H9 (cell line): ENCODE data around the gene FABP1. TPM values are rescaled to one million over a fixed set of nuclear protein-coding genes. Genes with fewer than 3 reads are reported as not detected.

Experiments used
- DNase-seq: peaks from one replicate; pipeline ENCODE4 v3.0.0-alpha.2; 2017
- H2AFZ ChIP-seq: one replicate; pipeline ENCODE4 v1.6.1; 2013; ENCODE audit warnings: mild to moderate bottlenecking, low read length, control low read depth, moderate library complexity
- H2AK5ac ChIP-seq: 2 replicates; pipeline ENCODE4 v1.6.1; 2013; ENCODE audit warnings: low read length, control low read depth, mixed read lengths; ENCODE audit not compliant: insufficient read length
- H2BK120ac ChIP-seq: one replicate; pipeline ENCODE4 v1.6.1; 2013; ENCODE audit warnings: low read depth, mild to moderate bottlenecking, low read length, control low read depth, inconsistent platforms; ENCODE audit not compliant: poor library complexity, severe bottlenecking
- H2BK12ac ChIP-seq: 2 replicates; pipeline ENCODE4 v1.6.1; 2013; ENCODE audit warnings: low read length, control low read depth, mixed read lengths, low read depth; ENCODE audit not compliant: insufficient read length
- H2BK15ac ChIP-seq: 2 replicates; pipeline ENCODE4 v1.6.1; 2013; ENCODE audit warnings: low read depth, low read length, control low read depth
- H2BK20ac ChIP-seq: one replicate; pipeline ENCODE4 v1.6.1; 2013; ENCODE audit warnings: low read depth, mild to moderate bottlenecking, low read length, control low read depth, inconsistent platforms; ENCODE audit not compliant: poor library complexity, severe bottlenecking
- H2BK5ac ChIP-seq: 2 replicates; pipeline ENCODE4 v1.6.1; 2013; ENCODE audit warnings: low read length, control low read depth, mixed read lengths; ENCODE audit not compliant: insufficient read length
- H3K14ac ChIP-seq: 2 replicates; pipeline ENCODE4 v1.6.1; 2013; ENCODE audit warnings: low read length, control low read depth; ENCODE audit not compliant: insufficient read depth
- H3K18ac ChIP-seq: 2 replicates; pipeline ENCODE4 v1.6.1; 2013; ENCODE audit warnings: low read depth, mild to moderate bottlenecking, mixed read lengths, low read length, control low read depth; ENCODE audit not compliant: insufficient read length
- H3K23ac ChIP-seq: 2 replicates; pipeline ENCODE4 v1.6.1; 2013; ENCODE audit warnings: low read length, control low read depth, mixed read lengths, low read depth; ENCODE audit not compliant: insufficient read length
- H3K23me2 ChIP-seq: 2 replicates; pipeline ENCODE4 v1.6.1; 2013; ENCODE audit warnings: low read depth, mild to moderate bottlenecking, mixed read lengths, low read length, control low read depth; ENCODE audit not compliant: insufficient read length, poor library complexity, severe bottlenecking
- H3K27ac ChIP-seq: 2 replicates; pipeline ENCODE4 v1.5.1; 2013; ENCODE audit warnings: low read length, control low read depth, mixed read lengths, low read depth; ENCODE audit not compliant: insufficient read length
- H3K27me3 ChIP-seq: 2 replicates; pipeline ENCODE4 v1.6.1; 2013; ENCODE audit warnings: low read length, control low read depth, inconsistent platforms; ENCODE audit not compliant: insufficient read depth
- H3K4ac ChIP-seq: 2 replicates; pipeline ENCODE4 v1.6.1; 2013; ENCODE audit warnings: low read depth, mild to moderate bottlenecking, control low read depth, inconsistent platforms, low read length, moderate library complexity
- H3K4me1 ChIP-seq: 2 replicates; pipeline ENCODE4 v1.6.1; 2013; ENCODE audit warnings: low read length, control low read depth, inconsistent platforms; ENCODE audit not compliant: insufficient read depth
- H3K4me2 ChIP-seq: 2 replicates; pipeline ENCODE4 v1.6.1; 2013; ENCODE audit warnings: low read length, control low read depth, mixed read lengths; ENCODE audit not compliant: insufficient read length, insufficient read depth
- H3K56ac ChIP-seq: 2 replicates; pipeline ENCODE4 v1.6.1; 2013; ENCODE audit warnings: low read depth, mild to moderate bottlenecking, mixed read lengths, low read length, control low read depth; ENCODE audit not compliant: insufficient read length
- H3K79me1 ChIP-seq: 2 replicates; pipeline ENCODE4 v1.6.1; 2013; ENCODE audit warnings: low read depth, mild to moderate bottlenecking, moderate library complexity, low read length, control low read depth, inconsistent platforms; ENCODE audit not compliant: insufficient read depth, poor library complexity, severe bottlenecking
- H3K79me2 ChIP-seq: 2 replicates; pipeline ENCODE4 v1.6.1; 2013; ENCODE audit warnings: low read length, control low read depth, inconsistent platforms; ENCODE audit not compliant: insufficient read depth
- H3K9ac ChIP-seq: 2 replicates; pipeline ENCODE4 v1.6.1; 2013; ENCODE audit warnings: low read length, control low read depth, mixed read lengths; ENCODE audit not compliant: insufficient read length; ENCODE audit errors: extremely low read depth
- H3K9me3 ChIP-seq: one replicate; pipeline ENCODE4 v1.6.1; 2013; ENCODE audit warnings: low read depth, low read length, inconsistent platforms; ENCODE audit not compliant: control insufficient read depth
- H3T11ph ChIP-seq: one replicate; pipeline ENCODE4 v1.6.1; 2013; ENCODE audit warnings: mild to moderate bottlenecking, low read length, control low read depth, inconsistent platforms
- H4K20me1 ChIP-seq: one replicate; pipeline ENCODE4 v1.6.1; 2013; ENCODE audit not compliant: control insufficient read depth, insufficient read length, insufficient read depth
- H4K5ac ChIP-seq: 2 replicates; pipeline ENCODE4 v1.6.1; 2013; ENCODE audit warnings: low read depth, mild to moderate bottlenecking, mixed read lengths, low read length, control low read depth; ENCODE audit not compliant: insufficient read length
- H4K8ac ChIP-seq: replicated peaks from 2 replicates; pipeline ENCODE4 v1.6.1; 2013; ENCODE audit warnings: low read length, control low read depth, mixed read lengths, low read depth; ENCODE audit not compliant: insufficient read length
- H4K91ac ChIP-seq: 2 replicates; pipeline ENCODE4 v1.6.1; 2013; ENCODE audit warnings: low read depth, mild to moderate bottlenecking, moderate library complexity, mixed read lengths, low read length, control low read depth; ENCODE audit not compliant: insufficient read length
- H3K27ac Mint-ChIP-seq, 3 experiments: 2 replicates in 2 of 3; 3 replicates in 1 of 3; pipeline ENCODE4 v1.8.0; 2020 to 2021; ENCODE audit warnings: mixed read lengths in 3 of 3, mild to moderate bottlenecking in 1 of 3, moderate library complexity in 1 of 3
- H3K27me3 Mint-ChIP-seq: 2 replicates; pipeline ENCODE4 v1.8.0; 2021; ENCODE audit warnings: low read depth, mild to moderate bottlenecking, moderate library complexity, mixed read lengths
- H3K36me3 Mint-ChIP-seq, 3 experiments: 2 replicates in 2 of 3; 3 replicates in 1 of 3; pipeline ENCODE4 v1.8.0; 2020 to 2021; ENCODE audit warnings: low read depth in 3 of 3, mixed read lengths in 3 of 3; ENCODE audit not compliant: insufficient read depth in 1 of 3
- H3K4me1 Mint-ChIP-seq, 2 experiments: 2 replicates each; pipeline ENCODE4 v1.8.0; 2020; ENCODE audit warnings: mixed read lengths in 2 of 2
- H3K4me3 Mint-ChIP-seq, 2 experiments: 2 replicates in 1 of 2; 3 replicates in 1 of 2; pipeline ENCODE4 v1.8.0; 2020 to 2021; ENCODE audit warnings: mild to moderate bottlenecking in 2 of 2, mixed read lengths in 2 of 2, moderate library complexity in 1 of 2
- H3K9me3 Mint-ChIP-seq, 2 experiments: 2 replicates in 1 of 2; 3 replicates in 1 of 2; pipeline ENCODE4 v1.8.0; 2020; ENCODE audit warnings: mild to moderate bottlenecking in 2 of 2, mixed read lengths in 2 of 2, moderate library complexity in 1 of 2
- WGBS: extraction: QIAGEN DNeasy Blood & Tissue Kit; methylation state at CpG from one replicate; pipeline ENCODE4 v1.1.7; 2013; ENCODE audit warnings: missing lambda C conversion rate, low lambda C conversion rate, mixed read lengths; ENCODE audit not compliant: insufficient read length; ENCODE audit errors: extremely low coverage; 5-methylcytosine and 5-hydroxymethylcytosine counted together
- total RNA-seq: library from RNA; stranded (reverse); gene quantifications from 2 replicates; pipeline ENCODE4 v1.2.1, GENCODE V29; 2021
- TF ChIP-seq, protein P1 (sequence below): fragments of 200-600 bp; sonication (generic); conservative IDR thresholded peaks from 3 replicates; pipeline ENCODE4 v1.8.0; 2021; ENCODE audit warnings: antibody characterized with exemption, mild to moderate bottlenecking

The FABP1 gene
- total RNA-seq, 1 experiment from 2014 or later, result not detected

DNA sequence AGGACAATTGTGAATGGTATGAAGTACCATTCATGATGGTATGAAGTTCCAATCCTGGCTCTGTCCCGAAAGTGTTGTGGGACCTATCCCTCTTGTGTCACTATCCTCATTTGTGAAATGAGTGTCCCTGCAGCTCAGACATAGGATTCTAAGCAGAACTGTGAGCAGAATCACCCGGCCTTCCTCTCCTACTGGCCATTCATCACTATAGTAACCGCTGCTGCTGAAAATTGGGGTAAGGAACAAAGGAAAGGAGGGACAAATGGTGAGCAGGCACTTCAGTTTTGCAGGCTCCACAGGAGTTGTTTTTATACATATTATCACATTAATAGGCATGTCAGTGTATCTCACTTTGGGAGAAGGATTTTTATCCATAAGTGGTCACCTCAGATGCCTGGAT lies 32.8 kb downstream of the FABP1 start:
- Histone ChIP-seq H3K4me1 (no peaks in the 10 kb centered on the region; the same call in 1 of the 2 replicates), H3K23ac (no peak overlapping the region), H2BK20ac (no peak overlapping the region), H3K14ac (no peak overlapping the region), H3K9me3 (no peaks in the 10 kb centered on the region), H3K79me2 (no peaks in the 10 kb centered on the region), H4K20me1 (no peaks in the 10 kb centered on the region), H3K56ac (no peak overlapping the region), H2BK15ac (no peak overlapping the region), H2BK120ac (no peak overlapping the region), H3K4me2 (no peak overlapping the region), H3K27me3 (no peaks in the 10 kb centered on the region), H2BK5ac (no peak overlapping the region), H3T11ph (no peak overlapping the region), H2AK5ac (no peak overlapping the region), H3K9ac (no peak overlapping the region), H4K8ac (no peak overlapping the region), H3K79me1 (no peaks in the 10 kb centered on the region), H4K91ac (no peak overlapping the region), H3K23me2 (no peaks in the 10 kb centered on the region), H2AFZ (no peak overlapping the region), H2BK12ac (no peak overlapping the region), H3K27ac (no peak overlapping the region), H3K18ac (no peak overlapping the region), H3K4ac (no peak overlapping the region), H4K5ac (no peak overlapping the region)
- no peak overlapping the region for H3K27ac Mint-ChIP-seq
- H3K27me3 Mint-ChIP-seq, result no peaks in the 10 kb centered on the region
- H3K9me3 Mint-ChIP-seq, result no peaks in the 10 kb centered on the region
- DNase-seq, result no peak
- no peaks in the 10 kb centered on the region for H3K36me3 Mint-ChIP-seq
- H3K4me1 Mint-ChIP-seq, result peaks cover 13 to 28% of the 10 kb centered on the region in 2 experiments
- no peak overlapping the region for H3K4me3 Mint-ChIP-seq
- TF ChIP-seq, protein P1, sequence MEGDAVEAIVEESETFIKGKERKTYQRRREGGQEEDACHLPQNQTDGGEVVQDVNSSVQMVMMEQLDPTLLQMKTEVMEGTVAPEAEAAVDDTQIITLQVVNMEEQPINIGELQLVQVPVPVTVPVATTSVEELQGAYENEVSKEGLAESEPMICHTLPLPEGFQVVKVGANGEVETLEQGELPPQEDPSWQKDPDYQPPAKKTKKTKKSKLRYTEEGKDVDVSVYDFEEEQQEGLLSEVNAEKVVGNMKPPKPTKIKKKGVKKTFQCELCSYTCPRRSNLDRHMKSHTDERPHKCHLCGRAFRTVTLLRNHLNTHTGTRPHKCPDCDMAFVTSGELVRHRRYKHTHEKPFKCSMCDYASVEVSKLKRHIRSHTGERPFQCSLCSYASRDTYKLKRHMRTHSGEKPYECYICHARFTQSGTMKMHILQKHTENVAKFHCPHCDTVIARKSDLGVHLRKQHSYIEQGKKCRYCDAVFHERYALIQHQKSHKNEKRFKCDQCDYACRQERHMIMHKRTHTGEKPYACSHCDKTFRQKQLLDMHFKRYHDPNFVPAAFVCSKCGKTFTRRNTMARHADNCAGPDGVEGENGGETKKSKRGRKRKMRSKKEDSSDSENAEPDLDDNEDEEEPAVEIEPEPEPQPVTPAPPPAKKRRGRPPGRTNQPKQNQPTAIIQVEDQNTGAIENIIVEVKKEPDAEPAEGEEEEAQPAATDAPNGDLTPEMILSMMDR, result no peak
- no CpG with 5 or more reads among the region's 3 CpGs for WGBS
